MM.1S (cell line): ENCODE data around the gene NREP.

Experiments
- DNase-seq: peaks from one replicate; pipeline ENCODE4 v3.0.0-alpha.2; 2015
- H2AFZ ChIP-seq: fragments of 300-600 bp; sonication (generic); 2 replicates; pipeline ENCODE4 v1.6.0; 2016; ENCODE audit warnings: antibody characterized with exemption, low read length
- H3F3A ChIP-seq: fragments of 300-600 bp; sonication (generic); 2 replicates; pipeline ENCODE4 v1.6.1; 2016; ENCODE audit warnings: mild to moderate bottlenecking, antibody characterized with exemption, low read length, moderate library complexity, mixed read lengths; ENCODE audit not compliant: insufficient read depth
- H3K27ac ChIP-seq: fragments of 300-600 bp; sonication (generic); 2 replicates; pipeline ENCODE4 v1.5.1; 2016; ENCODE audit warnings: mild to moderate bottlenecking, low read length
- H3K27me3 ChIP-seq: fragments of 300-600 bp; sonication (generic); replicated peaks from 2 replicates; pipeline ENCODE4 v1.6.0; 2016; ENCODE audit warnings: low read length; ENCODE audit not compliant: insufficient read depth
- H3K36me3 ChIP-seq: fragments of 300-600 bp; sonication (generic); replicated peaks from 2 replicates; pipeline ENCODE4 v1.6.1; 2016; ENCODE audit warnings: mild to moderate bottlenecking, low read length, mixed read lengths; ENCODE audit not compliant: insufficient read depth
- H3K4me1 ChIP-seq: fragments of 300-600 bp; sonication (generic); 2 replicates; pipeline ENCODE4 v1.6.1; 2016; ENCODE audit warnings: low read length, mixed read lengths
- H3K4me2 ChIP-seq: fragments of 300-600 bp; sonication (generic); 2 replicates; pipeline ENCODE4 v1.6.0; 2016; ENCODE audit warnings: low read depth, low read length
- H3K4me3 ChIP-seq: fragments of 300-600 bp; sonication (generic); 2 replicates; pipeline ENCODE4 v1.5.1; 2016; ENCODE audit warnings: low read length, mixed read lengths
- H3K79me2 ChIP-seq: fragments of 300-600 bp; sonication (generic); 2 replicates; pipeline ENCODE4 v1.6.1; 2016; ENCODE audit warnings: mixed run types, low read length, mixed read lengths
- H3K9ac ChIP-seq: fragments of 300-600 bp; sonication (generic); 2 replicates; pipeline ENCODE4 v1.6.1; 2016; ENCODE audit warnings: low read length, mixed read lengths
- H3K9me2 ChIP-seq: fragments of 300-600 bp; sonication (generic); replicated peaks from 2 replicates; pipeline ENCODE4 v1.6.1; 2016; ENCODE audit warnings: mild to moderate bottlenecking, low read length, mixed read lengths; ENCODE audit not compliant: insufficient read depth
- H3K9me3 ChIP-seq: fragments of 300-600 bp; sonication (generic); replicated peaks from 2 replicates; pipeline ENCODE4 v1.6.1; 2016; ENCODE audit warnings: mild to moderate bottlenecking, low read length, mixed read lengths; ENCODE audit not compliant: insufficient read depth
- H4K20me1 ChIP-seq: fragments of 300-600 bp; sonication (generic); 2 replicates; pipeline ENCODE4 v1.6.1; 2016; ENCODE audit warnings: mild to moderate bottlenecking, low read length, moderate library complexity, mixed read lengths; ENCODE audit not compliant: insufficient read depth
- CTCF ChIP-seq: fragments of 300-600 bp; sonication (generic); IDR thresholded peaks from 2 replicates; pipeline ENCODE4 v1.5.1; 2016; ENCODE audit warnings: antibody characterized with exemption, low read length, mixed read lengths
- EZH2 ChIP-seq: fragments of 300-600 bp; sonication (generic); optimal IDR thresholded peaks from 2 replicates; pipeline ENCODE3; 2017; ENCODE audit warnings: low read depth, mild to moderate bottlenecking, antibody characterized with exemption, low read length, mixed read lengths
- EZH2phosphoT487 ChIP-seq: fragments of 300-600 bp; sonication (generic); IDR thresholded peaks from 2 replicates; pipeline ENCODE4 v1.6.1; 2018; ENCODE audit warnings: antibody characterized with exemption, low read length

The NREP gene

GRCh38 chr5:111743512-111743911, 13.5 kb downstream of the NREP start:
- no peak overlapping the region for H3K4me3 ChIP-seq
- no peaks in the 10 kb centered on the region for H3K9me3 ChIP-seq
- DNase-seq: no peak
- H3K9me2 ChIP-seq: no peaks in the 10 kb centered on the region
- H3K4me2 ChIP-seq: no peak overlapping the region
- no peaks in the 10 kb centered on the region for H3K79me2 ChIP-seq
- H3K9ac ChIP-seq: no peak overlapping the region
- no peak overlapping the region for H2AFZ ChIP-seq
- H3K27ac ChIP-seq: no peak overlapping the region
- H3F3A ChIP-seq: 0 out of 2 replicates have a peak, but pooled peaks cover 3% of the 10 kb centered on the region
- no peaks in the 10 kb centered on the region for H4K20me1 ChIP-seq
- peaks cover 11% of the 10 kb centered on the region; the same call in 1 of the 2 replicates for H3K4me1 ChIP-seq
- no peak for TF ChIP-seq EZH2phosphoT487
- TF ChIP-seq CTCF: no peak
- H3K27me3 ChIP-seq: no peaks in the 10 kb centered on the region
- no peaks in the 10 kb centered on the region for H3K36me3 ChIP-seq

DNA sequence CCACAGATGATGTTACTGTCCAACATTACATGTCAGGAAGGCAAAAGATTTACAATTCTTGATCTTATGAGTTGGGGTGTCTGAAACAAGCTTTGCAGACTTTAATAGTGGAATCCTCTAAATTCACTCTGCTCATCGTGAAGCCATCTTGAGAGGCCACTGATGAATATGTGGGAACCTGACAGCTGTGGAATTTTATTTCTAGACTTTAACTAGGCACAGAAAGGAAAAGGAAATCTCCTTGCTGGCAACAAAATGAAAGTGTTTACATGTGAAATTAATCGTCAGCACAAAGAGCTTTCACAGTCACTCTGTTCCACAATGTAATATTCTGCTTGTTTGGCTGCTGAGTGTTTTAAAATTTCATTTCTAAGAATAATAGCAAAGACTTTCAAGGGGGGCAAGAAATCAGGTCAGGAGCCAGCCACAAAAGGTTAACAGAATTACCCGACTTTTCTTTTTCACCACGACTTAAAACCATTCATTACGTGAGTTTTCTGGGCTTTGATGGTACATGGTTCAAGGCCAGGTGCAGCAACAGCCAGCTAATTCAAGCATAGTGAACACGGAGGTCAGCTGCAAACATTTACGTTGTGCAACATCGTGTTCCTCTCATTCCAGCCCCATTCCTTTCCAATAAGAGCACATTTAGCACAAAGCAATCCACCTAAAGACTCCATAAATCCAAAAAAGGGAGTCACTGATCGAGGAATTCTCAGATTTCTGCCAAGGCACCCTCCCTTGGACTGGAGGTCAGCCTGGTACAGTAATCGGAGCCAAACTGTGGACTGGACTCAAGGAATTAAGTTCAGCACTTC, 14.6 kb downstream of the NREP start:
- H3K4me2 ChIP-seq: no peak overlapping the region

DNA sequence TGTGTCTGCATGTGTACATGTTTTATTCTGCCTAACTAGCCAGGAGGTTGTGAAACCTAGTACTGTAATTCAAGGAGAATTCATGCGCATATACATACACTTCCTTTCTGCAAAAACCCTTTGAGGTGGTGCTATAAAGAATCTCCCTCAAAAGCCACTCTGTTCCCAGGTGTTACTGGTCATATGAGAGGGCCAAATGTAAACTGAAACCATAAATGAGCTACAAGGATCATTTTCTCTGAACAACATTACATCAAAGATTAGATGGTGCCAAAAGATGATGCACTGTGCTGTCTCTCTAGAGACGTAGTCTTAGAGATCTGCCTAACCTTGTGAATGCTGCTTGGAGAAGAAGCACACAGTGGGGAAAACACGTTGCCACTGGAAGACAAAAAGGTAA, 15.7 kb downstream of the NREP start:
- H3K27me3 ChIP-seq: no peaks in the 10 kb centered on the region
- no peak overlapping the region for H2AFZ ChIP-seq
- DNase-seq: peak; percentile 79
- H3K36me3 ChIP-seq: no peaks in the 10 kb centered on the region
- no peaks in the 10 kb centered on the region for H3K9me3 ChIP-seq
- TF ChIP-seq CTCF: no peak
- no peak for TF ChIP-seq EZH2
- TF ChIP-seq EZH2phosphoT487: no peak
- H3K79me2 ChIP-seq: no peaks in the 10 kb centered on the region
- H4K20me1 ChIP-seq: no peaks in the 10 kb centered on the region
- H3K4me1 ChIP-seq: peaks cover 8% of the 10 kb centered on the region; the same call in 1 of the 2 replicates
- no peak overlapping the region for H3K9ac ChIP-seq
- no peaks in the 10 kb centered on the region for H3K9me2 ChIP-seq
- 0 out of 2 replicates have a peak, but pooled peaks cover 3% of the 10 kb centered on the region for H3F3A ChIP-seq
- H3K4me2 ChIP-seq: no peak overlapping the region
- no peak overlapping the region for H3K27ac ChIP-seq
- H3K4me3 ChIP-seq: no peak overlapping the region

More for the DNA sequence above, 14.6 kb downstream of the NREP start:
- Histone ChIP-seq H3K27ac (no peak overlapping the region), H3K9me3 (no peaks in the 10 kb centered on the region), H3K9ac (no peak overlapping the region), H3K4me1 (peaks cover 8% of the 10 kb centered on the region; the same call in 1 of the 2 replicates), H3F3A (0 out of 2 replicates have a peak, but pooled peaks cover 3% of the 10 kb centered on the region), H3K27me3 (no peaks in the 10 kb centered on the region), H3K9me2 (no peaks in the 10 kb centered on the region), H2AFZ (no peak overlapping the region), H3K36me3 (no peaks in the 10 kb centered on the region), H3K79me2 (no peaks in the 10 kb centered on the region), H3K4me3 (no peak overlapping the region), H4K20me1 (no peaks in the 10 kb centered on the region)
- TF ChIP-seq EZH2 (no peak), EZH2phosphoT487 (no peak), CTCF (no peak)
- no peak for DNase-seq
